ENCODE results near the gene ZEB1.

ZEB1 gene

DNA sequence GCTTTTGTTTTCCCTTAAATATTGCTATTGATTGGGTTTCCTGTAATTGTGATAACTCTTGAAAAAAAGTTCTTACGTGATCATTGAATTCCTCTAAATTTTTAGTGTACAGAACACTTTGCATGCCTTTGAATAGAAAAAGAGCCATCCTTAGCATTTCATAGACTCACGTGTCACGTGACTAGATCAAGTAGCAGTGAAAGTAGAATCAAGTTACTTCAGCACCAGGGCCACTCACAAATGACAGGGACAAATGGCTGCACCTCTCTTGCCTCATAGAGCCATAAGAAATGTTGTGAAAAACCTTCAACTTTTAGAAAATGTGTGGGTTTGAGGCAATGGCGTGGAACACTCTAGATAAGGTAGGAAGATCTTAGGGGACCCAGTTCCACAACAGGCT lies 203.8 kb downstream of the ZEB1 start:
- no peaks in the 10 kb centered on the region for H3K36me3 ChIP-seq (ENCODE audit: low read depth)
- TF ChIP-seq, protein P1, sequence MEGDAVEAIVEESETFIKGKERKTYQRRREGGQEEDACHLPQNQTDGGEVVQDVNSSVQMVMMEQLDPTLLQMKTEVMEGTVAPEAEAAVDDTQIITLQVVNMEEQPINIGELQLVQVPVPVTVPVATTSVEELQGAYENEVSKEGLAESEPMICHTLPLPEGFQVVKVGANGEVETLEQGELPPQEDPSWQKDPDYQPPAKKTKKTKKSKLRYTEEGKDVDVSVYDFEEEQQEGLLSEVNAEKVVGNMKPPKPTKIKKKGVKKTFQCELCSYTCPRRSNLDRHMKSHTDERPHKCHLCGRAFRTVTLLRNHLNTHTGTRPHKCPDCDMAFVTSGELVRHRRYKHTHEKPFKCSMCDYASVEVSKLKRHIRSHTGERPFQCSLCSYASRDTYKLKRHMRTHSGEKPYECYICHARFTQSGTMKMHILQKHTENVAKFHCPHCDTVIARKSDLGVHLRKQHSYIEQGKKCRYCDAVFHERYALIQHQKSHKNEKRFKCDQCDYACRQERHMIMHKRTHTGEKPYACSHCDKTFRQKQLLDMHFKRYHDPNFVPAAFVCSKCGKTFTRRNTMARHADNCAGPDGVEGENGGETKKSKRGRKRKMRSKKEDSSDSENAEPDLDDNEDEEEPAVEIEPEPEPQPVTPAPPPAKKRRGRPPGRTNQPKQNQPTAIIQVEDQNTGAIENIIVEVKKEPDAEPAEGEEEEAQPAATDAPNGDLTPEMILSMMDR (IDR thresholded peaks at IDR 0.05; ENCODE audit: poor library complexity, severe bottlenecking), result no peak
- H3K4me1 ChIP-seq (ENCODE audit: insufficient read depth, poor library complexity, severe bottlenecking), result peaks cover 3% of the 10 kb centered on the region
- peaks cover 6% of the 10 kb centered on the region for H3K27me3 ChIP-seq (ENCODE audit: insufficient read depth, poor library complexity, severe bottlenecking)
- ATAC-seq (ENCODE audit: low read depth) (no peak), DNase-seq (ENCODE audit: low spot score) (no peak)
- no peaks in the 10 kb centered on the region for H3K9me3 ChIP-seq (ENCODE audit: severe bottlenecking)
- no peak overlapping the region for H3K27ac ChIP-seq (ENCODE audit: poor library complexity, severe bottlenecking)
- no peak overlapping the region for H3K4me3 ChIP-seq (ENCODE audit: severe bottlenecking)

DNA sequence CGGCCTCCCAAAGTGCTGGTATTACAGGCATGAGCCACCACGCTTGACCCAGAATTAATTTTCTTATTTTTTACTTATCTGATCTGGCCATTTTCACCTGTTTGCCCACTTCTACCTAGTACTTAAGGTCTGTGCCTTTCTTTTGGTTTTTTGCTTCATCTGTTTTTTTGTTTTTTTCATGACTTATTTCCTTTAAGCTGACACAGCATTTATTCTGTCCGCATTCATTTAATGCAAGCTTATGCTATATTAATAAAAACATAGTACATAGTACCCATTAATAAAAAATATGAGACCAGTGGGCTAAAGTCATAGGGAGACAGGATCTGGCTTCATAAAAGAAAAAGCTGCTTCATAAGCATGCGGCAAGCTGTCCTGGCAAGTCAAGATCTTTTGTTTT lies 205.4 kb downstream of the ZEB1 start:
- ATAC-seq (ENCODE audit: low read depth), result no peak
- no peaks in the 10 kb centered on the region for H3K36me3 ChIP-seq (ENCODE audit: low read depth)
- H3K4me3 ChIP-seq (ENCODE audit: severe bottlenecking), result no peak overlapping the region
- H3K27me3 ChIP-seq (ENCODE audit: insufficient read depth, poor library complexity, severe bottlenecking), result peaks cover 3% of the 10 kb centered on the region
- no peak for DNase-seq (ENCODE audit: low spot score)
- peaks cover 3% of the 10 kb centered on the region for H3K4me1 ChIP-seq (ENCODE audit: insufficient read depth, poor library complexity, severe bottlenecking)
- no peak overlapping the region for H3K27ac ChIP-seq (ENCODE audit: poor library complexity, severe bottlenecking)
- TF ChIP-seq, protein P1 (IDR thresholded peaks at IDR 0.05; ENCODE audit: poor library complexity, severe bottlenecking), result no peak
- no peaks in the 10 kb centered on the region for H3K9me3 ChIP-seq (ENCODE audit: severe bottlenecking)

DNA sequence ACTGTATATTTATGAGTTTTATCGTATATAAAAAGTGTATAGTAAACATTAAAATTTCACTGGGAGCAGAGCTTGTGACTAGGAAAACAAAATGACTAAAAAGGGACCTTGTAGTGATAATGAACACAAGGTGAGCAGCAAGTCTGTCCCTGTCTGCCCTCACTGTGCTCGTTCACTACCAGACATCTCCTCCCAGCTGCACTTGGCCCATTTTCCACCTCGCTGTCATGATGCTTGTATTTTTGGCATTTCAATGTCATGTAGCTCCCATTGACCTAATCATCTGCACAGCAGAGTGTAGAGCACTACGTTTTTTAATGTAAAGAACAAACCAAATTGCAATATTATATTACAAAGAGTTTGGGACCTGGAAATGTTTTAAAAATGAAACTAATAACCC lies 207.2 kb downstream of the ZEB1 start:
- no peak for DNase-seq (ENCODE audit: low spot score)
- TF ChIP-seq, protein P1 (IDR thresholded peaks at IDR 0.05; ENCODE audit: poor library complexity, severe bottlenecking), result no peak
- no peak overlapping the region for H3K4me3 ChIP-seq (ENCODE audit: severe bottlenecking)

DNA sequence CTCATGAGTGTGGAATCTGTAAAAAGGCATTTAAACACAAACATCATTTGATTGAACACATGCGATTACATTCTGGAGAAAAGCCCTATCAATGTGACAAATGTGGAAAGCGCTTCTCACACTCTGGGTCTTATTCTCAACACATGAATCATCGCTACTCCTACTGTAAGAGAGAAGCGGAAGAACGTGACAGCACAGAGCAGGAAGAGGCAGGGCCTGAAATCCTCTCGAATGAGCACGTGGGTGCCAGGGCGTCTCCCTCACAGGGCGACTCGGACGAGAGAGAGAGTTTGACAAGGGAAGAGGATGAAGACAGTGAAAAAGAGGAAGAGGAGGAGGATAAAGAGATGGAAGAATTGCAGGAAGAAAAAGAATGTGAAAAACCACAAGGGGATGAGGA lies 207.7 kb downstream of the ZEB1 start:
- TF ChIP-seq, protein P1 (IDR thresholded peaks at IDR 0.05; ENCODE audit: poor library complexity, severe bottlenecking), result no peak
- ATAC-seq (ENCODE audit: low read depth), result no peak

More for the DNA sequence above, 207.2 kb downstream of the ZEB1 start:
- H3K9me3 ChIP-seq (ENCODE audit: severe bottlenecking), result no peaks in the 10 kb centered on the region
- H3K27me3 ChIP-seq (ENCODE audit: insufficient read depth, poor library complexity, severe bottlenecking), result no peaks in the 10 kb centered on the region
- H3K36me3 ChIP-seq (ENCODE audit: low read depth), result no peaks in the 10 kb centered on the region
- no peak overlapping the region for H3K27ac ChIP-seq (ENCODE audit: poor library complexity, severe bottlenecking)
- no peak for ATAC-seq (ENCODE audit: low read depth)
- H3K4me1 ChIP-seq (ENCODE audit: insufficient read depth, poor library complexity, severe bottlenecking), result peaks cover 6% of the 10 kb centered on the region

DNA sequence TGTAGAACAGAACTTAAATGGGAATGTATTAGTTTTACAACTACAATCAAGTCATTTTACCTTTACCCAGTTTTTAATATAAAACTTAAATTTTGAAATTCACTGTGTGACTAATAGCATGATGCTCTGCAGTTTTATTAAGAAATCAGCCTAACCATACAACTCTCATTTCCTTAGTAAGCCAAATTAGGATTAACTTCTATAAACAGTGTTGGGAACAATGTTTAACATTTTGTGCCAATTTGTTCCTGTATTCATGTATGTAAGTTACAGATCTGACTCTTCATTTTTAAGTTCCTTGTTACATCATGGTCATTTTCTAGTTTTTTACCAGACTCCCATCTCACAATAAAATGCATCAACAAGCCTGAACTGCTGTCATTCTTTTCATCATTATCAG lies 209.8 kb downstream of the ZEB1 start:
- H3K4me1 ChIP-seq (ENCODE audit: insufficient read depth, poor library complexity, severe bottlenecking), result peaks cover 8% of the 10 kb centered on the region
- H3K27me3 ChIP-seq (ENCODE audit: insufficient read depth, poor library complexity, severe bottlenecking), result peaks cover 4% of the 10 kb centered on the region
- TF ChIP-seq, protein P1 (IDR thresholded peaks at IDR 0.05; ENCODE audit: poor library complexity, severe bottlenecking), result no peak
- ATAC-seq (ENCODE audit: low read depth) (no peak), DNase-seq (ENCODE audit: low spot score) (no peak)
- no peaks in the 10 kb centered on the region for H3K9me3 ChIP-seq (ENCODE audit: severe bottlenecking)
- no peaks in the 10 kb centered on the region for H3K36me3 ChIP-seq (ENCODE audit: low read depth)
- H3K4me3 ChIP-seq (ENCODE audit: severe bottlenecking), result no peak overlapping the region
- no peak overlapping the region for H3K27ac ChIP-seq (ENCODE audit: poor library complexity, severe bottlenecking)

More for the DNA sequence above, 207.7 kb downstream of the ZEB1 start:
- H3K4me3 ChIP-seq (ENCODE audit: severe bottlenecking), result no peak overlapping the region
- H3K27ac ChIP-seq (ENCODE audit: poor library complexity, severe bottlenecking), result no peak overlapping the region
- H3K36me3 ChIP-seq (ENCODE audit: low read depth), result no peaks in the 10 kb centered on the region
- no peaks in the 10 kb centered on the region for H3K9me3 ChIP-seq (ENCODE audit: severe bottlenecking)
- no peaks in the 10 kb centered on the region for H3K27me3 ChIP-seq (ENCODE audit: insufficient read depth, poor library complexity, severe bottlenecking)
- H3K4me1 ChIP-seq (ENCODE audit: insufficient read depth, poor library complexity, severe bottlenecking), result peaks cover 8% of the 10 kb centered on the region
- no peak for DNase-seq (ENCODE audit: low spot score)

Measured in RWPE2 (cell line).